Endometrial microvascular endothelial cells (primary cell): ENCODE measurements around the gene CDHR5. TPM values are rescaled to one million over a fixed set of nuclear protein-coding genes. Genes with fewer than 3 reads are reported as not detected.

Experiments
- in situ Hi-C: cut with HindIII; loops from 2 replicates; pipeline ENCODE4 v1.10.0; 2017; ENCODE audit warnings: low sequenced_read_pairs, low pct_unique_long_range_greater_than_20kb; ENCODE audit errors: inconsistent ontology term
- total RNA-seq: library from RNA; depleted of rRNA; stranded (reverse); fragments of >200 nt; gene quantifications from one replicate; pipeline ENCODE4 v1.2.3, GENCODE V29; 2015; ENCODE audit errors: inconsistent ontology term

Gene CDHR5
- total RNA-seq, 1 donor from 2014 or later: not detected

- in situ Hi-C loops: no loop called here
Measured at GRCh38 chr11:595400-595799, 29.4 kb downstream of the CDHR5 start.

GRCh38 chr11:593347-593746 is 31.4 kb downstream of the CDHR5 start:
- in situ Hi-C loops: no loop called here

- in situ Hi-C loops: no loop called here
Measured at GRCh38 chr11:592918-593317, 31.8 kb downstream of the CDHR5 start.

- in situ Hi-C loops: no loop called here
Measured at GRCh38 chr11:592501-592900, 32.3 kb downstream of the CDHR5 start.

GRCh38 chr11:590997-591396 is 33.8 kb downstream of the CDHR5 start:
- in situ Hi-C loops: no loop called here

GRCh38 chr11:589798-590197 is 35.0 kb downstream of the CDHR5 start:
- in situ Hi-C loops: no loop called here

- in situ Hi-C loops: no loop called here
Measured at GRCh38 chr11:587978-588380, 36.8 kb downstream of the CDHR5 start.

- in situ Hi-C loops: no loop called here
Measured at GRCh38 chr11:587546-587945, 37.2 kb downstream of the CDHR5 start.

- in situ Hi-C loops: no loop called here
Measured at GRCh38 chr11:586376-587316, 38.1 kb downstream of the CDHR5 start.

GRCh38 chr11:584287-584686 is 40.5 kb downstream of the CDHR5 start:
- in situ Hi-C loops: no loop called here

- in situ Hi-C loops: no loop called here
Measured at GRCh38 chr11:581752-582151, 43.0 kb downstream of the CDHR5 start.

GRCh38 chr11:581342-581741 is 43.4 kb downstream of the CDHR5 start:
- in situ Hi-C loops: no loop called here

GRCh38 chr11:579830-580601 is 44.7 kb downstream of the CDHR5 start:
- in situ Hi-C loops: no loop called here

- in situ Hi-C loops: no loop called here
Measured at GRCh38 chr11:578276-579035, 46.3 kb downstream of the CDHR5 start.

GRCh38 chr11:577611-577894 is 47.2 kb downstream of the CDHR5 start:
- in situ Hi-C loops: no loop called here

- in situ Hi-C loops: no loop called here
Measured at GRCh38 chr11:576811-577610, 47.7 kb downstream of the CDHR5 start.

- in situ Hi-C loops: no loop called here
Measured at GRCh38 chr11:575996-576768, 48.6 kb downstream of the CDHR5 start, which contains the start of gene PHRF1. TSS of gene PHRF1 (plus strand) at chr11:576470. CDS start at chr11:581513, 5,043 bp downstream.
